ENCODE data around the gene DAPK1.

DNA sequence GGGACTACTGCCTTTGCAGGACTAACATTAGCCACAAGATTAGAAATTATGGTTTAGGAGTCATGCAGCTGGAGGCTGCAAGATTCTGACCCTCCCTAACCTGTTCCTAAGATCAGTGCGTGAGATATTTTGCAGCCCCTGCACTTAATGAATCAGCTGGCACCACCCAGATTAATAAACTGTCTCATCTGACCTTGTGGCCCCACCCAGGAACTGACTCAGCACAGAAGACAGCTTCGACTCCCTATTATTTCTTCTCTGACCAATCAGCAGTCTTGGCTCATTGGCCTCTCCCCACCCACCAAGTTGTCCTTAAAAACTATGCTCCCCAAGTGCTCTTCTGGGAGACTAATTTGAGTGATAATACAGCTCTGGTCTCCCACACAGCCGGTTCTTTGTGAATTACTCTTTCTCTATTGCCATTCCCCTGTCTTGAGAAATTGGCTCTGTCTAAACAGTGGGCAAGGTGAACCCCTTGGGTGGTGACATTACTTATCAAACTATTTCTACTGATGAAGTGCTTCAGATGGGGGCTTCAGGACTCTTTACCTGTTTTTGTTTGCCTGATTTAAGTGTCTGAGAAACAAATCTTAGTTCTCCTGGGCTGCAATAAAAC lies 245.3 kb downstream of the DAPK1 start:
- TF ChIP-seq, protein P1, sequence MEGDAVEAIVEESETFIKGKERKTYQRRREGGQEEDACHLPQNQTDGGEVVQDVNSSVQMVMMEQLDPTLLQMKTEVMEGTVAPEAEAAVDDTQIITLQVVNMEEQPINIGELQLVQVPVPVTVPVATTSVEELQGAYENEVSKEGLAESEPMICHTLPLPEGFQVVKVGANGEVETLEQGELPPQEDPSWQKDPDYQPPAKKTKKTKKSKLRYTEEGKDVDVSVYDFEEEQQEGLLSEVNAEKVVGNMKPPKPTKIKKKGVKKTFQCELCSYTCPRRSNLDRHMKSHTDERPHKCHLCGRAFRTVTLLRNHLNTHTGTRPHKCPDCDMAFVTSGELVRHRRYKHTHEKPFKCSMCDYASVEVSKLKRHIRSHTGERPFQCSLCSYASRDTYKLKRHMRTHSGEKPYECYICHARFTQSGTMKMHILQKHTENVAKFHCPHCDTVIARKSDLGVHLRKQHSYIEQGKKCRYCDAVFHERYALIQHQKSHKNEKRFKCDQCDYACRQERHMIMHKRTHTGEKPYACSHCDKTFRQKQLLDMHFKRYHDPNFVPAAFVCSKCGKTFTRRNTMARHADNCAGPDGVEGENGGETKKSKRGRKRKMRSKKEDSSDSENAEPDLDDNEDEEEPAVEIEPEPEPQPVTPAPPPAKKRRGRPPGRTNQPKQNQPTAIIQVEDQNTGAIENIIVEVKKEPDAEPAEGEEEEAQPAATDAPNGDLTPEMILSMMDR (IDR thresholded peaks at IDR 0.05; ENCODE audit: low read depth, low read length, poor library complexity, severe bottlenecking) = no peak
- TF ChIP-seq EZH2phosphoT487 (IDR thresholded peaks at IDR 0.05; ENCODE audit: borderline replicate concordance, low read length) = no peak
